ENCODE measurements around the gene FGFR4.

Gene FGFR4

GRCh38 chr5:177084175-177084574 lies 2.5 kb upstream of the FGFR4 start:
- no peak for DNase-seq (ENCODE audit: low read depth in 2 of 2, low spot score in 1 of 2)

- no peak for DNase-seq (ENCODE audit: low read depth in 2 of 2, low spot score in 1 of 2)
Measured at GRCh38 chr5:177085985-177086653, 596 bp upstream of the FGFR4 start.

GRCh38 chr5:177087398-177088005 lies 787 bp downstream of the FGFR4 start:
- DNase-seq (ENCODE audit: low read depth in 2 of 2, low spot score in 1 of 2) = no peak

GRCh38 chr5:177089127-177089526 lies 2.4 kb downstream of the FGFR4 start:
- DNase-seq (ENCODE audit: low read depth in 2 of 2, low spot score in 1 of 2) = no peak

GRCh38 chr5:177089825-177090641 lies 3.3 kb downstream of the FGFR4 start:
- no peak for DNase-seq (ENCODE audit: low read depth in 2 of 2, low spot score in 1 of 2)

- DNase-seq (ENCODE audit: low read depth in 2 of 2, low spot score in 1 of 2) = no peak
Measured at GRCh38 chr5:177090813-177091212, 4.1 kb downstream of the FGFR4 start.

GRCh38 chr5:177091232-177091631 lies 4.5 kb downstream of the FGFR4 start:
- no peak for DNase-seq (ENCODE audit: low read depth in 2 of 2, low spot score in 1 of 2)

GRCh38 chr5:177092178-177093081 lies 5.7 kb downstream of the FGFR4 start:
- DNase-seq (ENCODE audit: low read depth in 2 of 2, low spot score in 1 of 2) = no peak

- no peak for DNase-seq (ENCODE audit: low read depth in 2 of 2, low spot score in 1 of 2)
Measured at GRCh38 chr5:177093082-177093712, 6.5 kb downstream of the FGFR4 start.

GRCh38 chr5:177093803-177094202 lies 7.1 kb downstream of the FGFR4 start:
- no peak for DNase-seq (ENCODE audit: low read depth in 2 of 2, low spot score in 1 of 2)

- no peak for DNase-seq (ENCODE audit: low read depth in 2 of 2, low spot score in 1 of 2)
Measured at GRCh38 chr5:177094224-177095087, 7.7 kb downstream of the FGFR4 start.

GRCh38 chr5:177095088-177095669 lies 8.5 kb downstream of the FGFR4 start:
- DNase-seq (ENCODE audit: low read depth in 2 of 2, low spot score in 1 of 2) = no peak

GRCh38 chr5:177096162-177097015 lies 9.7 kb downstream of the FGFR4 start:
- DNase-seq (ENCODE audit: low read depth in 2 of 2, low spot score in 1 of 2) = no peak

- no peak for DNase-seq (ENCODE audit: low read depth in 2 of 2, low spot score in 1 of 2)
Measured at GRCh38 chr5:177097016-177097985, 10.6 kb downstream of the FGFR4 start.

GRCh38 chr5:177098120-177098469 lies 11.4 kb downstream of the FGFR4 start:
- DNase-seq (ENCODE audit: low read depth in 2 of 2, low spot score in 1 of 2) = no peak

- no peak for DNase-seq (ENCODE audit: low read depth in 2 of 2, low spot score in 1 of 2)
Measured at GRCh38 chr5:177098470-177099141, 11.9 kb downstream of the FGFR4 start.

Data from stimulated activated CD8-positive, alpha-beta memory T cell treated with anti-CD3 and anti-CD28 coated beads, Interleukin-4, amount 100 ng/mL, for 4 hours (primary cell).